Hepatocyte (in vitro differentiated cells): ENCODE results near the gene BCAS3.

Experiments
- CTCF ChIP-seq: fragments of 200-600 bp; sonication (generic); IDR thresholded peaks from 2 replicates; pipeline ENCODE4 v1.5.1; 2016; ENCODE audit warnings: antibody characterized with exemption, mild to moderate bottlenecking; ENCODE audit not compliant: poor library complexity
- EZH2phosphoT487 ChIP-seq: fragments of 200-600 bp; sonication (generic); IDR thresholded peaks from one replicate; pipeline ENCODE4 v1.6.1; 2018; ENCODE audit warnings: antibody characterized with exemption, mild to moderate bottlenecking, low read depth, moderate library complexity; ENCODE audit not compliant: unreplicated experiment, severe bottlenecking

GRCh38 chr17:60717814-60718213 is 40.2 kb downstream of the BCAS3 start:
- no peak for TF ChIP-seq CTCF
- no peak for TF ChIP-seq EZH2phosphoT487
